Spinal cord (tissue), 10 donors: Measurements from ENCODE around the gene CTNNA2. TPM values are rescaled to one million over a fixed set of nuclear protein-coding genes. Genes with fewer than 3 reads are reported as not detected.

ENCODE experiments used
- DNase-seq, 6 donors: peaks; one replicate each; pipeline versions ENCODE4 v3.0.0 to v3.0.0-alpha.2; 2013 to 2015; ENCODE audit warnings: low spot score in 6 of 6, low read depth in 4 of 6
- H3K27ac ChIP-seq: one replicate; pipeline ENCODE4 v1.5.1; 2013; ENCODE audit warnings: low read depth, low read length, control low read depth
- H3K27me3 ChIP-seq: one replicate; pipeline ENCODE4 v1.6.1; 2013; ENCODE audit warnings: low read length; ENCODE audit not compliant: control insufficient read depth, insufficient read depth
- H3K36me3 ChIP-seq: one replicate; pipeline ENCODE4 v1.6.1; 2013; ENCODE audit warnings: low read length; ENCODE audit not compliant: control insufficient read depth, insufficient read depth
- H3K4me1 ChIP-seq: one replicate; pipeline ENCODE4 v1.6.1; 2013; ENCODE audit warnings: low read length; ENCODE audit not compliant: control insufficient read depth, insufficient read depth
- H3K4me3 ChIP-seq: one replicate; pipeline ENCODE4 v1.5.1; 2013; ENCODE audit warnings: low read depth, low read length, control low read depth
- H3K9me3 ChIP-seq: one replicate; pipeline ENCODE4 v1.6.1; 2013; ENCODE audit warnings: low read length; ENCODE audit not compliant: control insufficient read depth, insufficient read depth
- WGBS: methylation state at CpG from one replicate; pipeline ENCODE4 v1.1.5; 2013; ENCODE audit warnings: missing lambda C conversion rate; ENCODE audit not compliant: insufficient coverage; 5-methylcytosine and 5-hydroxymethylcytosine counted together
- polyA plus RNA-seq, 2 donors: library from polyadenylated mRNA; unstranded; fragments of 120-200 nt; gene quantifications; one replicate each; pipeline ENCODE4 v1.2.1, GENCODE V29; 2013; ENCODE audit not compliant: insufficient read length in 2 of 2
- total RNA-seq, 2 donors: library from RNA; depleted of rRNA in 1 of 2; stranded (reverse); fragments of 120-200 nt in 1 of 2; fragments of >200 nt in 1 of 2; gene quantifications; one replicate each; pipeline versions ENCODE4 v1.2.3 to v1.2.4, GENCODE V29; 2013 to 2014
- donor health status: healthy.

The CTNNA2 gene
- total and polyA plus RNA-seq, 4 donors: 42.4 to 117 (median 84.7) TPM

DNA sequence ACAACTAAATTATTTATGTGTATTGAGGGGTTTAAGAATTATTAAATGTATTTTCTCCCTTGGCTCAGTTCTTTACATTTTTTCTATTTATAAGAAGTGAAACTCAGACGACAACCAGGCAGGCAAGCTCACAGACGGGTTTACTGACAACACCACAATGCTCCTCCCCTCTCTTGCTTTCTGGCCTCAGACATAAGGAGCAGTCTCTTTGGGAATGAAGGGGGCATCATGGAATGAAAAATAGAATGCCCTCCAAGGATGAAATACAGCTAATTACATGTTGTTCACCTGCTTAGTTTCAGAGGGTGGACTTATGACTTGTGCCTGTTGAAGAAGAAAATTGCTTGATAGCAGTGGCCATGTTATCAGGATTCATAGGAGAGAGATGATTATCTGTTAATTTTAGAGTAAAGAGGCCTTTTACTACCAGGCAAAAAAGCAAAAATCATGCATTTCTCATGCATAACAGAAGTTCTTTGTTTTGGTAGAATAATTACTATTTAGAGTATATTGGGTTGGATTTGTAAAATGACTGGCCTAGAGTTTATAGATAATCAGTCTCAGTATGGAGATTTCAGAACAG, 963.8 kb downstream of the CTNNA2 start:
- H3K27me3 ChIP-seq: no peaks in the 10 kb centered on the region
- no CpG with 5 or more reads among the region's 2 CpGs for WGBS
- peaks cover 1% of the 10 kb centered on the region for H3K9me3 ChIP-seq
- H3K36me3 ChIP-seq: no peaks in the 10 kb centered on the region
- peak overlapping the region; percentile 65 for H3K27ac ChIP-seq
- no peak for DNase-seq
- H3K4me3 ChIP-seq: no peak overlapping the region
- H3K4me1 ChIP-seq: no peaks in the 10 kb centered on the region

DNA sequence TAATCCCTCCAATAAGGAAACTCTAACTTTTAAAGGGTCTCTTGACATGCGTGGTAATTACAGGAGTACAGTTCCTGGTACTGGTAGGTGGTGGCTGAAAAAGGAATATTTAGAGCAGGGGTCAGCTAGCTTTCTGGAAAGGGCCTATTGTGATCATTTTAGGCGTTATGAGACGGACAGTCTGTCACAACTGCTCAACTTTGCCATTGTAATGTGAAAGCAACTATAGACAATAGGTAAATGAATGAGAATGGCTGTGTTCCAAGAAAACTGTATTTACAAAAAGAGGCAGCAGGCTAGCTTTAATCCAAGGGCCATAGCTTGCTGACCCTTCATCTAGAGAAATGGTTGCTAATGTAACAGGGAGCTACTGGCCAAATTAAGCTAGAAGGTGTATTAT, 969.4 kb downstream of the CTNNA2 start:
- H3K36me3 ChIP-seq: no peaks in the 10 kb centered on the region
- H3K9me3 ChIP-seq: peaks cover 1% of the 10 kb centered on the region
- no peaks in the 10 kb centered on the region for H3K27me3 ChIP-seq
- WGBS: 60% methylated on average over 2 of the region's 3 CpGs
- DNase-seq: no peak
- no peak overlapping the region for H3K4me3 ChIP-seq
- H3K27ac ChIP-seq: no peak overlapping the region
- no peaks in the 10 kb centered on the region for H3K4me1 ChIP-seq

DNA sequence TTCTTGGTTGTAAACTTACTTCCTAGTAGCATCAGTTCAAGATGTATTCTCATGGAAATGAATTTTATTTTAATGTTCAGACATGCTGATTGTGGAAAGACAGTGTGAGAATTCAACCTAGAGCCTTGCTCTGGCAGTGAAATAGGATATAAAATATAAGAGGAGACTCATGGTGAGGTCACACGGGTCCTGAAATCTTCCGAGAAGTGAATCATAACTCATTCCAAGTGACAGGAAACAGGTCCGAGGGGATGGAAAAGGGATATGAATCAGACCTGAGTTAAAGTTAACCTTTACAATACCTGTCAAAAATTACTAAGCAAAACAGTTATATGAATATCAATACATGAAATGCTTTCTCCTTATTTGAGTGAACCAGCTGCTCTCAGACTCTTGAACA, 976.9 kb downstream of the CTNNA2 start:
- no peak overlapping the region for H3K27ac ChIP-seq
- no peaks in the 10 kb centered on the region for H3K36me3 ChIP-seq
- no peaks in the 10 kb centered on the region for H3K4me1 ChIP-seq
- no CpG with 5 or more reads among the region's 3 CpGs for WGBS
- no peak overlapping the region for H3K4me3 ChIP-seq
- no peaks in the 10 kb centered on the region for H3K9me3 ChIP-seq
- peak in 1 of 6 donors; percentile 19 for DNase-seq
- no peaks in the 10 kb centered on the region for H3K27me3 ChIP-seq

DNA sequence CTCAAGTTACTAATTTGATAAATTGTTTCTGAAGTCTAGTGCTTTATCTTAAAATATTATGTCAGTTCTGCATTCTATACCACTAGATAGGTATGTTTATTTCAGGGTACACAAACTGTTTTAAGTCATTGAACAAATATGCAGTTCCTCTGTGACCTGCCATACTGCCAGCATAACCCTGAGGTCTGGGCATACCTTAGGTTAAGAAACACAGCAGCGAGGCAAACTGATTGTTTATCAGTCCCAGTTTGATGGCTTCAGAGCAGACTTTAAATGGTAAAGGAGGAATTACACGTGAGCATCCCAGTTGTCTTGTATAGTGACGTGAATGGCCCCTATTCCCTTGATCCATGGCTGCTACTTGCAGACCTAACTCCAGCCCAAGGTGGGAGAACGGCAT, 978.1 kb downstream of the CTNNA2 start:
- Histone ChIP-seq H3K4me3 (no peak overlapping the region), H3K9me3 (no peaks in the 10 kb centered on the region), H3K27ac (no peak overlapping the region), H3K4me1 (no peaks in the 10 kb centered on the region), H3K27me3 (no peaks in the 10 kb centered on the region), H3K36me3 (no peaks in the 10 kb centered on the region)
- 91% methylated on average over 3 of the region's 4 CpGs for WGBS
- no peak for DNase-seq

DNA sequence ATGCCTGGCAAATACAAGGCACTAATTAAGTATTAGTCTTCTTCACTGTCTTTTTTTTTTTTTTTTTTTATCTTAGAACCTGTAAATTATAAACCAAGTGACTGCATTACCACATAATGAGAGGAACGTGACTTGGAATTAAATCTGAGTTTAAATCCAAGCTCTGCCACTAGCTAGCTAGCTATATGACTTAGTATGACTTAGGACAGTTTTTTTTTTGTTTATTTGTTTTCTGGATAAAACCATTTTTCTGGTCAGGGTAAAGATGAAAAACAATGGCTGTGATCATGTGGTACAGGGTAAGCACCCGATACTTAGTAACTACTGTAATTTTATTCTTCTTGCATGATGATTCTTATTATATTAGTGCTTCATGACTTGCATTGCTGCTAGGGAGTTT, 983.5 kb downstream of the CTNNA2 start:
- no peak for DNase-seq
- H3K27ac ChIP-seq: no peak overlapping the region
- no peaks in the 10 kb centered on the region for H3K4me1 ChIP-seq
- no peaks in the 10 kb centered on the region for H3K9me3 ChIP-seq
- no peaks in the 10 kb centered on the region for H3K36me3 ChIP-seq
- WGBS: no CpG with 5 or more reads among the region's 2 CpGs
- no peaks in the 10 kb centered on the region for H3K27me3 ChIP-seq
- H3K4me3 ChIP-seq: no peak overlapping the region

DNA sequence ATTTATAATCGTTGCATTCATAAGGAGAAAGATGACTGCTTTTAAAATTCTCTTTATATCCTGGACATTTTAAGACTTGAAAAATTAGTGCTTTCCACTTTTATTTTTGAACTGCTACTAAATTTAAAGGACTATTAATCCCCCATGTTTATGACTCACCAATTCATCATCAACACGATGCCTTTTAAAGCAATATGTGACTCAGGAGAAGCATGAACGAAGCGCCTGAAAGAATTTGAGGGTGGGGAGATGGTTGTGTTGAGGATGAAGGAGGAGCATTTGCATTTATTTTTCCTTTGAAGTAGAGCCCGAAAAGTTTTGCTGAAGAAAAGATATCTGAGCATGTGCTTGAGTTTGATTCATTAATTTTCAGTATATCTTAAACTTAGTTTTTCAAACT, 983.9 kb downstream of the CTNNA2 start:
- Histone ChIP-seq H3K36me3 (no peaks in the 10 kb centered on the region), H3K27me3 (no peaks in the 10 kb centered on the region), H3K9me3 (no peaks in the 10 kb centered on the region), H3K27ac (no peak overlapping the region), H3K4me3 (no peak overlapping the region), H3K4me1 (no peaks in the 10 kb centered on the region)
- no CpG with 5 or more reads among the region's 5 CpGs for WGBS
- DNase-seq: peak in 1 of 6 donors; percentile 12

DNA sequence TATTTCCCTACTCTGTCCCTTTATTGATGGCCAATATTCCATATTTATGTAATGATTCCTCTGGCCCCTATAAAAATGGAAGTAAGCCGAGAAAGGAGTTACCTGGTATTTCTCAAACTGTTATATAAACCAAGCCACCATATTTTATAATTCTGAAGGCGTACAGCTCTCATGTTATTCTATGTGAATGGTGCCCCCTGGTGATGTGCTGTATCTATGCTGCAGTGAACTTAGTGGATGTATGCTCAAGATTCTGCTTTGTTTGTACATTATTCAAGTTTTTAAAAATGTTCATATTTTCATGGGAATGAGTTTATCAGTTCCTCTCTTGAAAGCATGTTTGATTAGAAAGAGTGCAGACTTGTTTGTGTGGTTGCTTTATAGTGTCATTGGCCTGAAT, 986.2 kb downstream of the CTNNA2 start:
- H3K36me3 ChIP-seq: no peaks in the 10 kb centered on the region
- H3K4me1 ChIP-seq: no peaks in the 10 kb centered on the region
- no CpG with 5 or more reads among the region's 2 CpGs for WGBS
- H3K9me3 ChIP-seq: no peaks in the 10 kb centered on the region
- no peak overlapping the region for H3K27ac ChIP-seq
- H3K27me3 ChIP-seq: no peaks in the 10 kb centered on the region
- H3K4me3 ChIP-seq: no peak overlapping the region
- peak in 5 of 6 donors; percentile 15 to 90 (median 45) for DNase-seq

DNA sequence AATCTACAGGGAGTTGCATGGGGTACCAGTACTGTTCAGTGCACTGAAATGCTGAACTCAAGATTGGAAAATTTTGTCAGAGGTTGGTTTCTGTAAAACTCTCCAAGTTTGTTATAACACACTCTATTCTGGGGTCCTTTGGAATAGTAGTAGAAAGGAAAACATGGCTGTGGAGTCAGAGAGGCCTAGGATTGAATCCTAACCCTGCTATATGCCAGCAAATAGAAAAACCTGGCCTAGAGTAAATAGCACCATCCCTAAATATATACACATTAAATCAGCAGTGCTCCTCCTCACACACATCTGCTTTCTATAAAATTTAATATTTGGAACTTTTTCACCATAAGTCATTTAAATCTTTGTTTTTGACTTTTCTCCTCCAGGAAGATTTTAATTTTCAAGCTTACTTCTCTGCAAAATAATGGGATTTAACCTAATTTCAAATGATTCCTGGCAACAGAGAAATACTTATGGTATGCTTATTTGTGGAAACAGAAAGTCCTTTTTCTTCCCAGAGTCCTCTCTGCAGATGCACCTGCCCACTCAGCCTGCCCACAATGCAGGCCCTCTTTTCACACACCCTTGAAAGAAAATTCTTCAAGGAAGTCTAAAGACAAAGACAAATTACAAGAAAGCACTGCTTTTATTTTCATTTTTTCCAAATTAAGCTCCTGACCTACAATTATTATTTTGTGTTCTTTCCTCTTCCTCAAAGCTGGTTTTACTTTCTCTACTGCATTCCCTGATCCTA, 989.2 kb downstream of the CTNNA2 start:
- no peak overlapping the region for H3K27ac ChIP-seq

DNA sequence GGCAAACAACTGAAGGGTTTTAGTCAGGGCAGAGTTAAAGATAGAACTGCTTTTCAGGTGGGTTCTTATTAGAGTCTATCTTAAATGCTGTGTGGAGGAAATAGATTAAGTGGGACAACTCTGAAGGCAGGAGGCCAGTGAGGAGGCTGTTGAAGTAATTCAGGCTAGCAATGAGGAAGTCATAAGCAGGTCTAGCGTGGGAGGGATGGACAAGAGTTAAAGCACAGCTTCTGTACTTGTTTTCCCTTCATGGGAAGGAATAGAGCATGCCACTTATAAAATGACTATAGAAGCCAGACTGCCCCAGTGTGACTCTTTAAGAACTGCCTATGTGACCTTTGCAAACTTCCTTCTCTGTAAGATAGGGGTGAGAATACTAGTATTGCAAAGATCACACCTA, 993.7 kb downstream of the CTNNA2 start:
- no peaks in the 10 kb centered on the region for H3K36me3 ChIP-seq
- no peak overlapping the region for H3K27ac ChIP-seq
- no peaks in the 10 kb centered on the region for H3K27me3 ChIP-seq
- no peaks in the 10 kb centered on the region for H3K4me1 ChIP-seq
- H3K9me3 ChIP-seq: no peaks in the 10 kb centered on the region
- H3K4me3 ChIP-seq: no peak overlapping the region
- DNase-seq: no peak
- 100% methylated on average over 1 of the region's 1 CpG for WGBS

More for the DNA sequence above, 989.2 kb downstream of the CTNNA2 start:
- Histone ChIP-seq H3K36me3 (no peaks in the 10 kb centered on the region), H3K9me3 (no peaks in the 10 kb centered on the region), H3K4me3 (no peak overlapping the region), H3K27me3 (no peaks in the 10 kb centered on the region), H3K4me1 (no peaks in the 10 kb centered on the region)
- no peak for DNase-seq

DNA sequence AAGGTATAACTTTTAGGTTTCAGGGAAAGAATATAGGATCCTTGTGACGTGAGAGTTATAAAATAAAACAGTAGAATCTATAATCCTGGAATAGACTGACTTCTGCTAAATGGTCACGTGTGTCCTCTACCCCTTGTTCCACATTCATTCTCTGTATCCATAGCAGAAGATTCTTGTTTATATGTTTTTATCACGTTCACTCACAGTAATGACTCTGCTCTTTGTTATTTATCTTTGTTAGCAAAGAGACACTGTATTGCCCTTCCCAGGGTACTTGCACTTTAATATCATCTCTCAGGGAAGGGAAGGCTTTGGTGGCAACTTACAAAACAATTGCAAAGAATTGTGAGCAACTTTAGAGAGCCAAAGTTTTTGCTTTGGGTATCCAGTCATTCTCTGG, 997.9 kb downstream of the CTNNA2 start:
- Histone ChIP-seq H3K4me3 (no peak overlapping the region), H3K36me3 (no peaks in the 10 kb centered on the region), H3K4me1 (no peaks in the 10 kb centered on the region), H3K27me3 (no peaks in the 10 kb centered on the region), H3K9me3 (no peaks in the 10 kb centered on the region), H3K27ac (no peak overlapping the region)
- no peak for DNase-seq
- no CpG with 5 or more reads among the region's 3 CpGs for WGBS
